Spleen (tissue), 11 donors: ENCODE results near the gene ODAD3. TPM values are rescaled to one million over a fixed set of nuclear protein-coding genes. Genes with fewer than 3 reads are reported as not detected.

Experiments
- DNase-seq: peaks from one replicate; pipeline ENCODE4 v3.0.0-alpha.2; 2020
- H3K27ac ChIP-seq, 8 donors: fragments of 200-600 bp; sonication (generic) in 7 of 8; 1 replicate in 4 of 8; 2 replicates in 4 of 8; pipeline versions ENCODE4 v1.5.0 to v1.8.0; 2016 to 2021; ENCODE audit warnings: inconsistent platforms in 4 of 8, mild to moderate bottlenecking in 4 of 8, moderate library complexity in 1 of 8
- H3K27me3 ChIP-seq, 7 donors: fragments of 200-600 bp; sonication (generic) in 6 of 7; replicated peaks in 1 of 7; 1 replicate in 4 of 7; 2 replicates in 3 of 7; pipeline versions ENCODE4 v1.5.0 to v1.8.0; 2016 to 2021; ENCODE audit warnings: inconsistent platforms in 3 of 7, mild to moderate bottlenecking in 1 of 7
- H3K36me3 ChIP-seq, 6 donors: fragments of 200-600 bp; sonication (generic) in 5 of 6; 1 replicate in 4 of 6; 2 replicates in 2 of 6; pipeline versions ENCODE4 v1.5.0 to v1.8.0; 2016 to 2021; ENCODE audit warnings: inconsistent platforms in 2 of 6
- H3K4me1 ChIP-seq, 6 donors: fragments of 200-600 bp; sonication (generic) in 5 of 6; 1 replicate in 3 of 6; 2 replicates in 3 of 6; pipeline versions ENCODE4 v1.5.0 to v1.8.0; 2016 to 2021; ENCODE audit warnings: inconsistent platforms in 3 of 6
- H3K4me3 ChIP-seq, 8 donors: fragments of 200-600 bp; sonication (generic) in 7 of 8; 1 replicate in 4 of 8; 2 replicates in 4 of 8; pipeline versions ENCODE4 v1.5.0 to v1.8.0; 2016 to 2021; ENCODE audit warnings: inconsistent platforms in 4 of 8, mild to moderate bottlenecking in 4 of 8, moderate library complexity in 2 of 8
- H3K9me3 ChIP-seq, 8 donors: fragments of 200-600 bp; sonication (generic) in 7 of 8; 1 replicate in 4 of 8; 2 replicates in 4 of 8; pipeline versions ENCODE4 v1.5.0 to v1.8.0; 2016 to 2021; ENCODE audit warnings: inconsistent platforms in 4 of 8
- CTCF ChIP-seq, 11 experiments: fragments of 200-600 bp in 7 of 11; fragments of 450-650 bp in 4 of 11; sonication (generic) in 4 of 11; IDR thresholded peaks in 8 of 11; conservative IDR thresholded peaks in 3 of 11; 1 replicate in 7 of 11; 2 replicates in 4 of 11; pipeline versions ENCODE4 v1.4.0 to v1.8.0; 2016 to 2021; ENCODE audit warnings: antibody characterized with exemption in 11 of 11, inconsistent platforms in 4 of 11, mild to moderate bottlenecking in 1 of 11
- POLR2A ChIP-seq, 3 donors: fragments of 450-650 bp; IDR thresholded peaks; one replicate each; pipeline ENCODE4 v1.5.1; 2017; ENCODE audit warnings: antibody characterized with exemption in 3 of 3, mild to moderate bottlenecking in 1 of 3
- POLR2AphosphoS5 ChIP-seq, 3 donors: sonication (generic); formaldehyde crosslinking; IDR thresholded peaks; one replicate each; pipeline ENCODE4 v1.5.1; 2017; ENCODE audit warnings: antibody characterized with exemption in 3 of 3
- WGBS, 5 donors: extraction: QIAGEN DNeasy Blood & Tissue Kit in 3 of 5; methylation state at CpG; one replicate each; pipeline versions ENCODE4 v1.1.5 to v1.1.7; 2013 to 2018; 5-methylcytosine and 5-hydroxymethylcytosine counted together
- intact Hi-C: fragments of 100-400 bp; cut with DNase I; formaldehyde crosslinking; loops from one replicate; pipeline ENCODE4 v1.15.0; 2023; ENCODE audit warnings: low total_unique reads
- polyA plus RNA-seq, 3 donors: library from polyadenylated mRNA; stranded (reverse); fragments of 200-250 nt; gene quantifications; one replicate each; pipeline ENCODE4 v1.2.1, GENCODE V29; 2013
- total RNA-seq, 7 donors: library from RNA; depleted of rRNA in 3 of 7; stranded (reverse); fragments of >200 nt in 3 of 7; fragmentation: NEBNext Ultra II Directional in 4 of 7; extraction: Animal tissue kit (Norgen Biotek cat#: 25700) in 4 of 7; gene quantifications; one replicate each; pipeline versions ENCODE4 v1.1.0 to v1.2.1, GENCODE V29; 2016 to 2021
- donor health status: healthy with polysubstance abuse.
- donor health status: DM: no; HTN: no; CAD: no; lungs with moderate emphysema.
- donor health status: DM: no; HTN: no; CAD: no.
- donor health status: Bipolar disorder and iron deficiency.
- donor health status: healthy.
- donor health status: DM: no; HTN: no; CAD: no.
- donor health status: DM: yes; HTN: yes; CAD: no.

ODAD3 gene
- total and polyA plus RNA-seq, 10 donors, result 0.23 to 2.3 (median 1.3) TPM

GRCh38 chr19:11401808-11402543, 32.9 kb downstream of the ODAD3 start:
- intact Hi-C loops, result no loop called here
- peaks cover 0 to 34% (median 0%) of the 10 kb centered on the region in 6 donors for H3K36me3 ChIP-seq
- H3K4me1 ChIP-seq, result peaks cover 2 to 30% (median 12%) of the 10 kb centered on the region in 6 donors
- H3K4me3 ChIP-seq, result no peak overlapping the region
- no peak overlapping the region for H3K27ac ChIP-seq
- no peak for DNase-seq
- H3K27me3 ChIP-seq, result peaks cover 0 to 13% (median 0%) of the 10 kb centered on the region in 7 donors
- H3K9me3 ChIP-seq, result no peaks in the 10 kb centered on the region
- 80 to 92% (median 85%) methylated on average over 8 to 9 of the region's 9 CpGs for WGBS, 5 donors
- no peak for TF ChIP-seq POLR2AphosphoS5 (IDR thresholded peaks at IDR 0.05)
- TF ChIP-seq CTCF (IDR thresholded peaks at IDR 0.05 in 8 of 11, conservative IDR thresholded peaks at IDR 0.05 in 3 of 11), result no peak
- TF ChIP-seq POLR2A (IDR thresholded peaks at IDR 0.05), result no peak

- intact Hi-C loops, result no loop called here
- H3K4me3 ChIP-seq, result no peak overlapping the region
- H3K27me3 ChIP-seq, result peaks cover 0 to under 1% (median 0%) of the 10 kb centered on the region in 7 donors
- H3K36me3 ChIP-seq, result peaks cover 0 to 38% (median 0%) of the 10 kb centered on the region in 6 donors
- H3K4me1 ChIP-seq, result peaks cover 0 to 18% (median 4%) of the 10 kb centered on the region in 6 donors
- WGBS, 5 donors, result 75 to 94% (median 83%) methylated on average over 1 of the region's 1 CpG
- TF ChIP-seq POLR2AphosphoS5 (IDR thresholded peaks at IDR 0.05) (no peak), POLR2A (IDR thresholded peaks at IDR 0.05) (no peak), CTCF (IDR thresholded peaks at IDR 0.05 in 8 of 11, conservative IDR thresholded peaks at IDR 0.05 in 3 of 11) (no peak)
- no peaks in the 10 kb centered on the region for H3K9me3 ChIP-seq
- H3K27ac ChIP-seq, result no peak overlapping the region
- no peak for DNase-seq
These were observed 34.1 kb downstream of the ODAD3 start for GRCh38 chr19:11400798-11401197.

GRCh38 chr19:11399667-11400066, 35.3 kb downstream of the ODAD3 start:
- peaks cover 0 to 8% (median under 1%) of the 10 kb centered on the region in 6 donors for H3K4me1 ChIP-seq
- 74 to 97% (median 90%) methylated on average over 3 to 9 of the region's 9 CpGs for WGBS, 5 donors
- no peak for DNase-seq
- H3K9me3 ChIP-seq, result no peaks in the 10 kb centered on the region
- intact Hi-C loops, result no loop called here
- peaks cover 0 to 39% (median 0%) of the 10 kb centered on the region in 6 donors for H3K36me3 ChIP-seq
- no peak overlapping the region for H3K27ac ChIP-seq
- no peak overlapping the region for H3K4me3 ChIP-seq
- H3K27me3 ChIP-seq, result no peaks in the 10 kb centered on the region
- TF ChIP-seq CTCF (IDR thresholded peaks at IDR 0.05 in 8 of 11, conservative IDR thresholded peaks at IDR 0.05 in 3 of 11), result no peak
- no peak for TF ChIP-seq POLR2A (IDR thresholded peaks at IDR 0.05)
- TF ChIP-seq POLR2AphosphoS5 (IDR thresholded peaks at IDR 0.05), result no peak

- Histone ChIP-seq H3K36me3 (peaks cover 0 to 39% (median 0%) of the 10 kb centered on the region in 6 donors), H3K27me3 (no peaks in the 10 kb centered on the region), H3K4me3 (no peak overlapping the region), H3K27ac (no peak overlapping the region), H3K4me1 (no peaks in the 10 kb centered on the region), H3K9me3 (no peaks in the 10 kb centered on the region)
- intact Hi-C loops, result no loop called here
- WGBS, 5 donors, result 82 to 93% (median 88%) methylated on average over 5 to 22 of the region's 22 CpGs
- no peak for DNase-seq
- TF ChIP-seq POLR2A (IDR thresholded peaks at IDR 0.05), result no peak
- TF ChIP-seq CTCF (IDR thresholded peaks at IDR 0.05 in 8 of 11, conservative IDR thresholded peaks at IDR 0.05 in 3 of 11), result no peak
- no peak for TF ChIP-seq POLR2AphosphoS5 (IDR thresholded peaks at IDR 0.05)
These were observed 37.8 kb downstream of the ODAD3 start for GRCh38 chr19:11397089-11397610.
